CD4-positive, alpha-beta T cell treated with Interleukin-1 beta for 1 hour (primary cell): ENCODE results near the gene GDF2.

Source experiments
- DNase-seq, 2 donors: peaks; one replicate each; pipeline ENCODE4 v3.0.0-alpha.2; 2020 to 2022

GDF2 gene

DNA sequence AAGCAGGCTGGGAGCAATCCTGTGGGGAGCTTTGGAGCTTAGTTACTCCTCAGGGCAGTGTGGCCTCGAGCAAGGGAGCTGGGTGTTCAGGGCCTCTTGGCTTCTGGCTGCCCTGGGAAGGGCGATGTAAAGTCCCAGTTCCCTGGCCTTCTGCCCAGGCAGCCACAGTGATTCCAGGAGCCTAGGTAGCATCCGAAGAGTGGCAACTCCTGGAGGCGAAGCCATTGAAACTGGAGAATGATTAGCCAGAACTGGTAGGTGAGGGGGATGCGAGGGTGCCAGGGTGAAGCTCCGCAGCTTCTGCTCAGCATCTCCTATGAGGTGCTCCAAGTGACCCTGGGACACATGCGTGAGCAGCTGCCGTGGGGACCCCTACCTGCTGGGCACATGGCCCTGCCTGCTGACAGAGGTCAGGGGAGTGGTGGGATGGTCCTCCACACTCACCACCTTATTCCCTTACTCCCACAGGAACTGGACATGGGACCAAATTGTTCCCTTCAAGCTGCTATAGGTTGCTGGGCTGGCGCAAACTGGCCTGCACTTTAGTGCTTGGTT, 7.8 kb upstream of the GDF2 start:
- no peak for DNase-seq

DNA sequence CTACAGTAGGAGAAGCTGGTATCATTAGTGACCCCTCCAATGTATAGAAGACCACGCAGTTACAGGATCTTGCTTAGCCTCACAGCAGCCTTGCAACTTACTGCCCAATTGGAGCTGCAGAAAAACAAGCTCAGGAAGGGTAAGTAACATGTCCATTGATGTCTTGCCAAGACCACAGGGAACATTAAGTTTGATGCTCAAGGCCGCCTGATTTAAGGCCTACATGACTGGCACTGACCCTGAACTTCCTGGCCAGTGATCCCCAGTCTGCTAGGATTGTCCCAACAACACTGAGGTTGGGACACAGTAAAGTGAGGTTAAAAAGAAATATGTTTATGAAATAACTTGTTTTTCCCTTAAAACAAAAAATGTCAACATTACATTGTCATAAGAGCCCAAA, 6.8 kb upstream of the GDF2 start:
- DNase-seq, result no peak

DNA sequence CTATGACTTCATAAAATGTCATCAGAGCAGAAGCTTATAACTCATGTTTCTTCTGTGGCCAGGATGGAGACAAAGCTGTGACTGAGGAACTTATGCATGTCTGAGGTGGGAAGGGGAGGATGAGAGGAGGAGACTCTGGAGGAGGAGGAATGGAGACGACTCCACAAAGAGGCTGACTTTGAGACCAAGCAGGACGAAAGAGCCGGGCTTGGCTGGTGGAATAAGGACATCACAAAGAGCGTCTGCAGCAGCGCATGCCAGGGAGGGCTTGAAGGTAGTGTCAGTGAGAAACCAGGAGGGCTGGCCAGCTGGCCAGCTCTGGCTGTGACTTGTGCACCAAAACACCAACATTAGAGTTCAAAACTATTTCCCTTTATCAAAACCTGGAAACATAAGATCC, 6.1 kb upstream of the GDF2 start:
- DNase-seq, result no peak

DNA sequence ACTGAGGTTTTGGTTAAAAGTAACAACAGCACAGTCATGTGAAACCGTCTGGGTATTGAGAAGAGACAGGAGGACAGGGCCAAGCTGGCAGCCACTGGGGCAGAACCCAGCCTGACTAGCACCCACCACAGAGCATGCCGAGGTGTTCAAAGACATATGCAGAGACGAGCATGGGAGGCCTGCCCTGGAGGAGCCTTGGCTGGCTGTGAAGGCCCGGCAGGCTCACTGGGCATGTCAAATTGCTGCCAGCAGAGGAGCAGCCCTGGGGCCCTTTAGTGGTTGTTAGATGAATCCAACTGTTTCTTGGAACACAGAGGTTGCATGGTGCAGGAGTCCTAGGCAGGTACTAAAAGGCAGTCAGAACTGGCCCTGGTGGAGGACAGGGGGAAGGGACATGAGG, 5.0 kb upstream of the GDF2 start:
- no peak for DNase-seq

DNA sequence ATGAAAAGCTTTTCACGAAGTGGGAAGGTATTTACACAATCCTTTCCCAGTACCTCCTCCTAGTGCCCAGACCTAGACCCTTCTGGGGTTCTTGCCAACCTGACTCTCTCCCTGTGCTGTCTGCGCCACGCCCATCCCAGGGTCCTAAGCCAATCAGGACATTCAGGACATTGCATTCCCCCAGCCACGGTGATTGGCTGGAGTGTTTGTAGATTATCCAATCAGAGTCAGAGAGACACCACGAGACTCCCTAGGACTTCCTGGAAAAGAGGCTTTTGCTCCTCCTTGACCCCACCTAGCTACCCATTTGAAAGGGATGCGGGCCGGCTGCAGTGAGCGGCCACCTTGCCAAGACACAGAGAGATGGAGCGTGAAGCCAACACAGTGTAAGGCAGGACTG, 3.5 kb upstream of the GDF2 start:
- no peak for DNase-seq

DNA sequence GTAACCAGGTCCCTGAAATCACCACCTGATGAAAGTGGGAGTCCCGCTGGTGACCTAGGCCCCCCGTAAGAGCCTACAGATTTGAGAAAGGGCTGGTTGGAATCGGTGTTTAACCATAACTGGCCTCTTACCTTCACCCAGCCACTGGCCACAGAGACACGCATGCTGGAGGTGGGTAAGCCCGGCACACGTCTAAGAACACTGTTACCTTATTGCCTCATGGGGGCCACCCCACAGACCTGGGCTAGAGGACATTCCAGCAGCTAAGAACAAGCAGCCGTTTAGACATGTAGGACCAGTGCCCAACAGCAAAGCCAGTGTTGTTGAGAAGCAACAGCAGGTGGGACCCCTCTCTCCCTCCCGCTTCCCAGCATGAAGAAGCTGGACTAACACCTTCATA, 2.5 kb upstream of the GDF2 start:
- DNase-seq, result no peak

DNA sequence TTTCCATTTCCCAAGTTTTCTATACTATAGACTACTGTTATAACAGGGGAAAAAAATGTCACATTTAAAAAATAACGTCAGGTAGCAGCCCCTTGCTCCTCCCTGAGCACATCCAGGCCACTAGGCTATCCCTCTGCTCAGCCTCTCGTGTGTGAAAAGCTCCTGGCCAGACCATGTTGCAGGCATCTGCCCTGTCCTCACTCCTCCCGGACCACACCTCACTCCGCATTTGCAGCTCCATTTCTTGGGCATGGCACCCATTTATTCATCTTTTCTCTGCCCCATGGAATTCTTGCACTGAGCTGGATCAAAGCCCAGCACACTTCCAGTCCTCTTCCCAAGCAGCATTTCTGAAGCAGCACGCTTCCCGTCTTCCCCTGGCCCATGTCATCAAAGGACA, 1.4 kb upstream of the GDF2 start:
- no peak for DNase-seq

DNA sequence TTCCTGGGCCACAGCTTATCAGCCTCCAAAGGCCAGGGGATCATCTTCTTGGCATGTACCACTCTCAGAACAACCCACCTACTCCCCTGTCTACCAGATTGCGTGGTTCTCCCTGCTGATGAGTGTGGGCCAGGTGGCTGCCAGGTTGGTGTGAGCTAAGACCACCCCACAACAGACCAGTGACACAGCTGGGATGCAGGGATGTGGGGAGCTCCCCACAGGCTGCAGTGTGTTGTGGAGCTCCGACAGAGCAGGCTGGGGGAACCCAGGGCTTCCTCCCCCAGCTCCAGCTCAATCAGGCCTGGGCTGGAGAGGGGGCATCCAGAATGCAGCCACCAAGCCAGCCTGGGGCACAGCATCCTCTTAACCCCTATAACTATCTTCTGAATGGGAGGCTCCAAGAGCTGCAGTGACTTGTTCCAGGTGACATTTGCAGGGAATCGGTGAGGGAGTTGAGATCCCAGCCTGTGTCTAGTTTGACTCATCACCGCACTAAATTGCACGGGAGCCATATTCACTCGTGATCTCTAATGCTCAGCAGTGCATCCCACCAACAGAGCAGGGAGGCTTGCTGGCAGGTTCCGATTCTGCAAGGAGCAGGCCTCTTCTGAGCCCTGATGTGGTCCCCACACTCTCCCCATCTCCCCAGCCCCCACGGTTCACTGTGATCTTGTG, 596 bp upstream of the GDF2 start:
- no peak for DNase-seq

DNA sequence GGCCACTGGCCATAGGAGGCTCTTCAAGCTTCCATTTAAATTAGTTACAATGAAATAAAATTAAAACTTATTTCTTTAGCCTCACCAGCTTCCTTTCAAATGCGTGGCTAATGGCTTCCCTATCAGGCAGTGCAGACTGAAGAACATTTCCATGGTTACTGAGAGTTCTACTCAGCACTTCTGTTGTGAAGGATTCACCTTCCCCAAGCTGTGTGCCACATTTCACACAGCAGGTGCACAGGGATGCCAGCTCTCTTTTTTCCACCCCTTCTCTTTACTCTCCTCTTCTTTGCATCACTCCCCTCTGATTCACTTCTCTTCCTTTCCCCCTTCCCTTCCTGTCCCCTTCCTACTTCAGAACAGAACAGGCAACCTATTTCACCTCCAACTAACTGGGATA, 833 bp downstream of the GDF2 start:
- no peak for DNase-seq

DNA sequence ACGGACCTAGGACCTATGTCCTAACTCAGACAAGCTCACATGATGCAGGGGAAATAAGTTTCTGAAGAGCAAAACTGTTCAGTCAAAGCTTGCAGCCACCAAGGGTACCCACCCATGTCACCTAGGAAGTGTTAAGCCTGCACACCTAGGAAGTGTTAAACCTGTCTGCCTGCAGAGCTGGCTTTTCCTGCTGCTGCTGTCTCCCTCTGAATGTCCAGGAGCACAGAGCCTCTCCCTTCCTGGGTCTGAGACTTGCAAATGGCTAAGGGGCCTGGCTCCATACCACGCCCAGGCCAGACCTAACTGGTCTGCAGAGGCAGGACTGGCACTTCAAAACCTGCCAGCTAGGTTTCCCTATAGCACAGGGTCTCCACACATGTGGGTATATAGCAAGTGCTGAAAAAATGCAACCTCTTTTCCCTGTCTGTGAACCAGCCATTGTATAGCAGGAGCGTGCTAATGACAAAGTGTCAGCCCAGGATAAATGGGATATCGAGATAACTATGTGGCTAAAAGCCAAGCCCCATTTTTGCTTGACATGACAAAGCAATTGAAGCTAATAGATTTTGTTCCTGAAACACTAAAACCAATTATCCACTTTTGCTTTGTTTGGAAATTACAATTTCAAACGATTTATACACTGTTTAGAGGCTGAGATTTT, 1.5 kb downstream of the GDF2 start:
- no peak for DNase-seq

DNA sequence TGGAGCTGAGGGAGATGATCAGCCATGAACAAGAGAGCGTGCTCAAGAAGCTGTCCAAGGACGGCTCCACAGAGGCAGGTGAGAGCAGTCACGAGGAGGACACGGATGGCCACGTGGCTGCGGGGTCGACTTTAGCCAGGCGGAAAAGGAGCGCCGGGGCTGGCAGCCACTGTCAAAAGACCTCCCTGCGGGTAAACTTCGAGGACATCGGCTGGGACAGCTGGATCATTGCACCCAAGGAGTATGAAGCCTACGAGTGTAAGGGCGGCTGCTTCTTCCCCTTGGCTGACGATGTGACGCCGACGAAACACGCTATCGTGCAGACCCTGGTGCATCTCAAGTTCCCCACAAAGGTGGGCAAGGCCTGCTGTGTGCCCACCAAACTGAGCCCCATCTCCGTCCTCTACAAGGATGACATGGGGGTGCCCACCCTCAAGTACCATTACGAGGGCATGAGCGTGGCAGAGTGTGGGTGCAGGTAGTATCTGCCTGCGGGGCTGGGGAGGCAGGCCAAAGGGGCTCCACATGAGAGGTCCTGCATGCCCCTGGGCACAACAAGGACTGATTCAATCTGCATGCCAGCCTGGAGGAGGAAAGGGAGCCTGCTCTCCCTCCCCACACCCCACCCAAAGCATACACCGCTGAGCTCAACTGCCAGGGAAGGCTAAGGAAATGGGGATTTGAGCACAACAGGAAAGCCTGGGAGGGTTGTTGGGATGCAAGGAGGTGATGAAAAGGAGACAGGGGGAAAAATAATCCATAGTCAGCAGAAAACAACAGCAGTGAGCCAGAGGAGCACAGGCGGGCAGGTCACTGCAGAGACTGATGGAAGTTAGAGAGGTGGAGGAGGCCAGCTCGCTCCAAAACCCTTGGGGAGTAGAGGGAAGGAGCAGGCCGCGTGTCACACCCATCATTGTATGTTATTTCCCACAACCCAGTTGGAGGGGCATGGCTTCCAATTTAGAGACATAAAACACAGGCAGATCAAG, 3.3 kb downstream of the GDF2 start:
- DNase-seq, result no peak

DNA sequence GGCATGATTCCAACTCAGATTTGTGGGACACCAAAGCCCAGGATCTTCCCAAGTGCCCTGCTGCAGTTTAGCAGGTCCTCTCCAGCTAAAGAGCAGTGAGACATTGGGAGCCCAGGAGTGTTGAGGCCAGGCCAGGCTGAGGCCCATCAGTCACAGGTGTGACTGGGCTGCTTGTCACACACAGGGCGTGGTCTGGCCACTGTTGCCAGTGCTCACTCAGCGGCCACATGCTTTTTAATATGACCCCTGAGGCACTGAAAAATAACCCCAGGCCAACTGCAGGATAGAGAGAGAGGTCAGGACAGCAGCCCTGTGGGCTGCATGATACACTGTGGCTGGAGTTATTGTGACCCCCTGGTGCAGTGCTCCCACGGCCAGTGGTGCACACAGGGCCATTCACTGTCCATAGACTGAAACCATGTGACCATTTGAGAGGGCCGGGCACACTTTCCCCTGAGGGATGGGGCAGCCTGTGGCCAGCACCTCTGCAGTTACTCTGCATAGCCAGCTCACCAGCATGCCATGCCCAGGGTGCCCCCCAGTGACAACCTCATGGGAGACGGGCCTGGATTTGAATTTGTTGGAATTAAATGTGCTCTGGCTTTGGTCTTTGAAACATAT, 4.2 kb downstream of the GDF2 start:
- DNase-seq, result no peak

DNA sequence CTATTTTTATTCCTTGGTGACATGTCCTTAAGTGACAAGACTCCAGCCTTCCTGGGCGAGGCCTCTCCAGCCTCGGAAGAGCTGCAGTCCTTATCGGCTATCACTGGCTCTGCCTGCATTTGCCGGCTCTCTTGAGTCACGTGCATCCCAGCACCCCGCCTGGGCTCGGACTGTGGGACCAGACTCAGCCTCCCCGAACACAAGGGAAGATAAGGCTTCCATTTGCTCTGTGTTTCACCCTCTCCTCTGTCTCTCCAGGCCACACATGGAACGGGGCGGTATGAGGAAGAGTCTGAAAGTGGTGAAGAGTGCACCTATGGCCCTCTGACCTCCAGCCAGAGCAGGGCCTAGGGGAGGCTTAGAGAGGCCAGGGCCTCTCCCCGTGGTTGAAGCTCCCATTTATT, 4.7 kb downstream of the GDF2 start:
- DNase-seq, result no peak

DNA sequence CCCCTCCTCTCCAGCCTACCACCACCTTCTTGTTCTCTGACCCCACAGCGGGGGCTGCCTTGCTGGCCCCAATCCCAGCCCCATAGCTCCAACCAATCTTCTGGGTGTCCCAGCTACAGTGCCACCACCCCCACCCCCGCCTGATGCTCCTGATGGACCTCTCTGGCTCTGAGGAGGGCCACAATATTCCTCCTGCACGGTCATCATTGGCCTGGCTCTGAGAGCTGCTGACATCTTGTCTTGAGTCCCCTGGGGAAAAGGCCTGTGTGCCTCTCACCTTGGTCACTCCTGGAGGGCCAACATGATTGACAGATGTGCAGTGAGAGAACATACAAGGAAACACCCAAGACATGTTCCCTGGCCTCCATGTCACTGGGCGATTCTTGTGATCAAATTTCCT, 7.6 kb downstream of the GDF2 start:
- no peak for DNase-seq

DNA sequence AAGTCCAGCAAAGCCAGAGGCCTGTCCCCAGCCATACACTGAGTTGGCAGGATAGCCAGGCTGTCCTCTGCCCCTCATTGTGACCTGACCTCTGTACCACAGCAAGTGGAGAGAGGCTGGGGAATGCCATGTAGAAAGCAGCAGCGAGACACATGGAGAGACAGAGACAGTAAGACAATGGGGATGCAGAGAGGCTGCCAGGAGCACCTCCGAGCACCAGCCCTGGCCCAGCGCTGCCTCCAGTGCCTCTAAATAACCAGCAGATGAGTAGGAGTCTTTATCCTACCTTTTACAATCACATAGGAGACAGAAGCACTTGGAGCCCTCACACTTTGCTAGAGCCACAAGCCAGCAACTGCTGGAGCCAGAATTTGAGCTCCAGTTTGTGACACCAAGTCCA, 8.1 kb downstream of the GDF2 start:
- DNase-seq, result no peak

DNA sequence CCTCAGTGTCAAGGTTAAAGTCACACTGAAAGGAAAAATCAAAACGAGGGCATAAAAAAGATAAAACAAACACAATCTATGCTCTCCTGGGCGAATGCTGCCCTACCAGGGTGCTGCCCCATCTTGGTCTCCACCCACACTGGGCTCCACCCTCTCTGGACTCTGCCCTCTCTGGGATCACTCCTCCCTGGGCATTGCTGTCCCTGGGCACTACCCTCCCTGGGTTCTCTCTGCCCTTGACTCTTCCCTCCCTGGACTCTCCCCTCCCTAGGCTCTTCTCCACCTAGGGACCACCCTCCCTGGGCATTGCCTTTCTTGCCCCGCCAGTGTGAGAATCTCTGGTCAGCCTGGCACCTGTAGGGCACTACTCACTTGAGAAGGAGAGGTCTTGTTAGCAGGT, 8.6 kb downstream of the GDF2 start:
- no peak for DNase-seq

DNA sequence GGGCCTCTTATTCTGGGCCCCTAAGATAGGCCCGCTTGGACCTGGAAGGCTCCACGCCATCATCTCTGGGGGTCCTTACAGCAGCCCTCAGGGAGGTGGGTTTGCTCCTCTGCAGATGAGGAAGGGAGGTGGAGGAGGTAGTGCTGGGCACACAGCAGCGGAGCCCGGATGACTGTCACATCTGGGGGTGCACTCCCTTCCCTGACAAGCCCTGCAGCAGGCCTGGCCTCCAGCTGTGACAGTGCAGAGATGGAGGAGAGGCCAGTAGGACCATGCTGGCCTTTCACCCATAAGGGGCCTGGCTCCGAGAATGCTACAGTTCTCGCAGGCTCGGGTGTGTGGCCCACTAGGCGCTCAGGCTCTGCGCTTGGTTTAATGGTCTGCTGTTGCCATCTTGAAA, 9.2 kb downstream of the GDF2 start:
- no peak for DNase-seq

DNA sequence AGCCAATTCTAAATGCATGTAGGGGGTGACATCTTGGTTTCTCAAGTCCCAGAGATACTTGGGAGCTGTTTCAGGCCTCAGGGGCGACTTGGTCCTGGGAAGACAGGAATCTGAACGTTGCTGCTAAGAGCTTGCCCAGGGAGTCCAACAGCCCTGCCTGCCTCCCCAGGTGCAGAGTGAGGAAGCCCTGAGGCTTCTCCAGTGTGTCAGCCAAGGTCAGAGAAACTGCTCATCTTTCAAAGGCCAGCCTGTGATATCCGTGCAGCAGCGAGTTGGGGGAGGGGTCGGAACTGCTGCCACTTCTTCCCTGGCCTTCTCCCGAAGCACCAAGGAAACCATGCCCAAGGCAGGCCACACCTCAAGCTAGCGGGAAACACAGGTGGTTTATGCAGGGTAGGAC, 9.7 kb downstream of the GDF2 start:
- DNase-seq, result no peak

DNA sequence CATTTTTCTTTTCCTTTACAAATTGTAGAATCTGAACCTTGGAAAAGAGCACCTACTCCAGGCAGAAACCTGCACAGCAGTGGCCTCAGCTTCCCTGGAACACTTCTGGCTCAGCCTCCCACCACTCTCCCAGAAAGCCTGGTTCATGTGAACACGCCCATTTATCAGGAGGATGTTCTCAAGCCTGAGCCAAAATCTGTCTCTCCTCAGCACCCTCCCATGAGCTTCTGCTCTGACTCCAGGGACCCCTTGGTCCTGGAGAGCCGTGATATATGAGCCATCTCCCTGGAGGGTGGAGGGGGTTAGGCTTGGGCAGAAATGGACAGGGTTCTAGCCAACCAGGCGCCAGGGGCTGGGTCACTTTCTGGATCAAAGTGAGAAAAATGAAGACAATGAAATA, 10.1 kb downstream of the GDF2 start:
- no peak for DNase-seq

DNA sequence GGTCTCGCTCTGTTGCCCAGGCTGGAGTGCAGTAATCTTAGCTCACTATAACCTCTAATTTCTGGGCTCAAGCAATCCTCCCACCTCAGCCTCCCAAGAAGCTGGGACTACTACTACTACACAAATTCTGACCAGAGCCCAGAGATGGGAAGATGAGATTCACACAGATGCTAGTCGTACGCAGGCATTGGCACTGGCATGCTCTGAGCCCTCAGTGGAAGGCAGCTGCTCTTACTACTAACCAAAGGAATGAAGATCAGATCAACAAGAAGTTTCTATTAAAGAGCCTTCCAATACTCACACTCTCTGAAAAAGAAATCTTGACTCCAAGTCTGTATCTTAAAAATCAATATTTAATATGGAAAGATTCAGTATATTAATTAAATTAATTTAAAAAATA, 10.7 kb downstream of the GDF2 start:
- DNase-seq, result no peak

DNA sequence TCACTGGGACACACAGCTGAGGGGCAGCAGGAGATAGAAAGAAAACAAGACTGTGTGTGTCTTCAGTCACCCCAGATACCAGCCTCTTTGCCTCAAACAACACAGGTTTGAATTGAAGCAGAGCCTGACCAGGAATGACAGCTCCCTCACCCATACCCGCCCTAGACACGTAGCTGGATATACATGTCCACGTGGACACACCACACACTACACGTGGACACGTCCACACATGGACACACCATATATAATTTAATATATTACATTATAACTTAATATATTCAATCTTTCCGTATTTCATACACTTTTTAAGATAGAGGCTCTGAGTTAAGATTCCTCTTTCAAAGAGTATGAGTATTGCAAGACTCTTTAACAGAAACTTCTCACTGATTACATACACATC, 11.3 kb downstream of the GDF2 start:
- no peak for DNase-seq

DNA sequence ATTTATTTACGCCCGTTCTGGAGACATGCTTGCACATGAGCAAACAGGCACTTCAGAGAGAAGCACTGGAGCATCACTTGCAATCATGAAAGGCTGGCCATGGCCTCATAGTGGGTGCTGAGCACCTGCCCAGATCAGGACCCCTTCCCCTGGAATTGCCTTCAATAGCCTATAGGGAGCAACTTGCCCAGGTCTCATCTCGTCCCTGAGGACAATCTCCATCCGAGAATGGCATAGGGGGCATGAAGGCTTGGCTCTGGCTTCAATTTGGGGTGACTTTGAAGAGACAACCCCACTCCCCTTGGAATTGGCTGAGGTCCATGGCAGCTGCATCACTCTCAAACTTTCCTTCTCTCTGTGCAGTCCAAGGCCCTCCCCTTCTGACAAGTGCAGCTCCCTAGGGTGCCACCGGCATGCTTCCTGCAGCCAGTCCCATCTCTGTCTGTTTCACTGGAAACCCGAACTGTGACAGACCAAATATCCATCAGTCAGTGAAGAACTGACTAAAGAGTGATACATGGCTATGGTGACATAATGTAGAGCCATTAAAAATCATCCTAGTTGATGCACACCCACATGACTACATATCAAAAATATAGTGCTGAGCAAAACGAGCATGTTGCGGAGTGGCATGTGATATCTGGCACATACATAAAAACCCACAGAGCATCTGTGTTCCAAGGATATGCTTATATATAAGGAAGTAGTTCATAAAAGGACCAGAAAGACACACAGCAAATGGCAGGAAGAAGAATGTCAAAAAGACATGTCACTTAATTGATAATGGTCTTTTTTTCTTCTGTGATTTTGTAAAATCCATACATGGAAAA, 12.4 kb downstream of the GDF2 start:
- DNase-seq, result no peak
